Measurements from ENCODE around the gene PIP5K1C.
"Not testable (repeated sequence)": the region's sequence is repeated elsewhere in the genome, so short reads cannot be mapped to it uniquely, and the experiment has no call there.

The PIP5K1C gene

DNA sequence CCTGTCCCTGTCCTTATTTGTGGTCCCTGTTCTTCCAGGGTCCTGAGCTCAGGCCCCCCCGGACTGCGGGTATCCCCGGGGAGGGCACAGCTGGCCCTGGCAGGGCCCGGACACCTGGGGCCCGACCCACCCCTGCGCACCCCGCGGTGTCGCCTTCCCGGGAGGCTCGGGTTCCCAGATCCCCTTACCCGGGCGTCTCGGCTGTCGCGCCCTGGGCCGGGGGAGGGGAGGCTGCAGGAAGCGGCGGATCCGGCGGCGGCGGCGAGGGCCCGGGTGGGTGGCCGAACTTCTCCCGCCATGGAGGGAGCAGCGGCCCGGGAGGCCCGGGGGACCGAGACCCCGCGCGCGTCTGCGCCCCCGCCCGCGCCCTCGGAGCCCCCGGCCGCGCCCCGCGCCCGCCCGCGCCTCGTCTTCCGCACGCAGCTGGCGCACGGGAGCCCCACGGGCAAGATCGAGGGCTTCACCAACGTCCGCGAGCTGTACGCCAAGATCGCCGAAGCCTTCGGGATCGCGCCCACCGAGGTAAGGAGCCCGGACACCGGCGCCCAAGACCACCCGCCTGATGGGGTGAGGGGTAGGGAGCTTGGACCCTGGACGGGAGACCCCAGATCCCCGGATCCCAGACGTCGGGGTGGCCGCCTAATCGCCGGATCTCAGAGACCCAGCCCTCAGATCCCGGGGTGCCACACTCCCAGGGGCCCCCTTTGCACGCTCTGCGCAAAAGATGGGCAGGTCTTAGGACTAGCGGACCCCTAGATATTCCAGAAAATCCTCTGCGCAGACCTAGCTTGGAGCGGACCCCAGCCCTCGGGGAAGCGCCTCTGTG is 114.8 kb downstream of the PIP5K1C start, which contains the start of gene GIPC3:
TSS of gene GIPC3 (plus strand) at position 178 of the 826 bp plus-strand sequence. CDS start at position 298, 120 bp downstream.
- no peak for DNase-seq

DNA sequence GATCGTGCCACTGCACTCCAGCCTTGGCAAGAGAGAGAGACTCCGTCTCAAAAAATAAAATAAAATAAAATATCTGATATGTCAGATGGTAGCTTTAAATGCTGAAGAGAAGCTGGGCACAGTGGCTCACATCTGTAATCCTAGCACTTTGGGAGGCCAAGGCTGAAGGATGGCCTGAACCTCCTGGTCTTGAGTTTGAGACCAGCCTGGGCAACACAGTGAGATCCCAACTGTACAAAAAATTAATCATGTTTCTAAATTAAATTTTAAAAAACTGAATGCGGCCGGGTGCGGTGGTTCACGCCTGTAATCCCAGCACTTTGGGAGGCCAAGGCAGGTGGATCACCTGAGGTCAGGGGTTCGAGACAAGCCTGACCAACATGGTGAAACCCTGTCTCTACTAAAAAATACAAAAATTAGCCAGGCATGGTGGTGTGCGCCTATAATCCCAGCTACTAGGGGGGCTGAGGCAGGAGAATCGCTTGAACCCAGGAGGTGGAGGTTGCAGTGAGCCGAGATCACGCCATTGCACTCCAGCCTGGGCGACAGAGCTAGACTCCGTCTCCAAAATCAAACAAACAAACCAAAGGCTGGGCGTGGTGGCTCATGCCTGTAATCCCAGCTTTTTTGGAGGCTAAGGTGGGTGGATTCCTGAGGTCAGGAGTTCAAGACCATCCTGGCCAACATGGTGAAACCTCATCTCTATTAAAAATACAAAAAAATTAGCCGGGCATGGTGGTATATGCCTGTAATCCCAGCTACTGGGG is 116.0 kb downstream of the PIP5K1C start:
- not testable (repeated sequence) for DNase-seq

DNA sequence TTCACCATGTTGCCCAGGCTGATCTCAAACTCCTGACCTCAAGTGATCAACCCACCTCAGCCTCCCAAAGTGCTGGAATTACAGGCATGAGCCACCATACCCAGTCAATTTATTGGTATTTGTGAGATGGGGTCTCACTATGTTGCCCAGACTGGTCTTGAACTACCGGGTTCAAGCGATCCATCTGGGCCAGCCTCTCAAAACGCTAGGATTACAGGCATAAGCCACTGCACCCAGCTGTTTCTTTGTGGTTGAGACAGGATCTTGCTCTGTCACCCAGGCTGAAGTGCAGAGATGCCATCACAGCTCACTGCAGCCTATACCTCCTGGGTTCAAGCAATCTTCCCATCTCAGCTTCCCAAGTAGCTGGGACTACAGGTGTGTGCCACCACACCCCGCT is 118.5 kb downstream of the PIP5K1C start:
- not testable (repeated sequence) for DNase-seq

All from activated T-cell treated with anti-CD3 and anti-CD28 coated beads, Interleukin-2, amount 50 U/mL, for 48 hours (primary cell).